Upper lobe of right lung (tissue), 1 donor: ENCODE measurements around the gene MAPK13. TPM values are rescaled to one million over a fixed set of nuclear protein-coding genes. Genes with fewer than 3 reads are reported as not detected.

ENCODE experiments used
- ATAC-seq: fragments of 200-7000 bp; cut with Tn5 transposase; one replicate; pipeline ENCODE4 v1.9.1; 2020; ENCODE audit warnings: mild to moderate bottlenecking, moderate library complexity
- DNase-seq: peaks from one replicate; pipeline ENCODE4 v3.0.0-alpha.2; 2020
- H3K27ac ChIP-seq: fragments of 200-600 bp; one replicate; pipeline ENCODE4 v1.8.0; 2022
- H3K27me3 ChIP-seq: fragments of 200-600 bp; one replicate; pipeline ENCODE4 v1.8.0; 2022; ENCODE audit warnings: mild to moderate bottlenecking
- H3K36me3 ChIP-seq: fragments of 200-600 bp; one replicate; pipeline ENCODE4 v1.8.0; 2022
- H3K4me1 ChIP-seq: fragments of 200-600 bp; one replicate; pipeline ENCODE4 v1.8.0; 2022
- H3K4me3 ChIP-seq: fragments of 200-600 bp; one replicate; pipeline ENCODE4 v1.8.0; 2022; ENCODE audit warnings: mild to moderate bottlenecking
- H3K9me3 ChIP-seq: fragments of 200-600 bp; one replicate; pipeline ENCODE4 v1.8.0; 2022
- CTCF ChIP-seq: fragments of 200-600 bp; IDR thresholded peaks from one replicate; pipeline ENCODE4 v1.8.0; 2022; ENCODE audit warnings: antibody characterized with exemption
- intact Hi-C: fragments of 100-400 bp; cut with DNase I; formaldehyde crosslinking; loops from one replicate; pipeline ENCODE4 v1.11.0; 2022
- total RNA-seq: library from RNA; stranded (reverse); fragmentation: NEBNext Ultra II Directional; extraction: Animal tissue kit (Norgen Biotek cat#: 25700); gene quantifications from one replicate; pipeline ENCODE4 v1.2.1, GENCODE V29; 2021
- donor health status: DM: no; HTN: yes; CAD: no; lungs with severe emphysema.

The MAPK13 gene
- total RNA-seq, 1 donor from 2014 or later = 71.4 TPM

GRCh38 chr6:36136034-36136433 lies 5.7 kb downstream of the MAPK13 start:
- no peaks in the 10 kb centered on the region for H3K9me3 ChIP-seq
- H3K36me3 ChIP-seq = peaks cover 29% of the 10 kb centered on the region
- H3K27ac ChIP-seq = no peak overlapping the region
- H3K27me3 ChIP-seq = no peaks in the 10 kb centered on the region
- H3K4me3 ChIP-seq = no peak overlapping the region
- intact Hi-C loops = loop anchor here (10.0 kb wide), 1 partner anchor 59 kb away; the partner anchor contains the start of gene BRPF3
- no peak for TF ChIP-seq CTCF
- peaks cover 13% of the 10 kb centered on the region for H3K4me1 ChIP-seq
- DNase-seq (no peak), ATAC-seq (no peak)

GRCh38 chr6:36136551-36136950 lies 6.2 kb downstream of the MAPK13 start:
- ATAC-seq (no peak), DNase-seq (no peak)
- Histone ChIP-seq H3K9me3 (no peaks in the 10 kb centered on the region), H3K4me3 (no peak overlapping the region), H3K27ac (no peak overlapping the region), H3K4me1 (peaks cover 8% of the 10 kb centered on the region), H3K36me3 (peaks cover 29% of the 10 kb centered on the region), H3K27me3 (no peaks in the 10 kb centered on the region)
- intact Hi-C loops = loop anchor here (10.0 kb wide), 1 partner anchor 58 kb away; the partner anchor contains the start of gene BRPF3
- TF ChIP-seq CTCF = no peak

- intact Hi-C loops = loop anchor here (10.0 kb wide), 1 partner anchor 56 kb away; the partner anchor contains the start of gene BRPF3
- Histone ChIP-seq H3K27ac (no peak overlapping the region), H3K9me3 (no peaks in the 10 kb centered on the region), H3K4me1 (no peaks in the 10 kb centered on the region), H3K36me3 (peaks cover 29% of the 10 kb centered on the region), H3K4me3 (no peak overlapping the region), H3K27me3 (no peaks in the 10 kb centered on the region)
- no peak for DNase-seq
- ATAC-seq = no peak
- TF ChIP-seq CTCF = no peak
These were observed 8.4 kb downstream of the MAPK13 start for GRCh38 chr6:36138667-36139066.

GRCh38 chr6:36139431-36139830 lies 9.1 kb downstream of the MAPK13 start:
- H3K4me3 ChIP-seq = no peak overlapping the region
- H3K4me1 ChIP-seq = no peaks in the 10 kb centered on the region
- no peaks in the 10 kb centered on the region for H3K27me3 ChIP-seq
- no peak for TF ChIP-seq CTCF
- peaks cover 29% of the 10 kb centered on the region for H3K36me3 ChIP-seq
- no peaks in the 10 kb centered on the region for H3K9me3 ChIP-seq
- ATAC-seq (peak; percentile 20), DNase-seq (no peak)
- H3K27ac ChIP-seq = no peak overlapping the region
- intact Hi-C loops = loop anchor here (10.0 kb wide), 1 partner anchor 55 kb away; the partner anchor contains the start of gene BRPF3

GRCh38 chr6:36139991-36140710 lies 9.8 kb downstream of the MAPK13 start:
- H3K27me3 ChIP-seq = no peaks in the 10 kb centered on the region
- H3K27ac ChIP-seq = no peak overlapping the region
- TF ChIP-seq CTCF = no peak
- intact Hi-C loops = loop anchor here (10.0 kb wide), 1 partner anchor 55 kb away; the partner anchor contains the start of gene BRPF3
- no peak for ATAC-seq
- DNase-seq = no peak
- H3K4me1 ChIP-seq = no peaks in the 10 kb centered on the region
- no peak overlapping the region for H3K4me3 ChIP-seq
- no peaks in the 10 kb centered on the region for H3K9me3 ChIP-seq
- H3K36me3 ChIP-seq = peaks cover 29% of the 10 kb centered on the region
